Measurements from ENCODE around the gene PLPP2. TPM values are rescaled to one million over a fixed set of nuclear protein-coding genes. Genes with fewer than 3 reads are reported as not detected.
A peak's percentile ranks its signal among the peaks of the same experiment; 100 is the strongest.
"Not testable (repeated sequence)": the region's sequence is repeated elsewhere in the genome, so short reads cannot be mapped to it uniquely, and the experiment has no call there.

The PLPP2 gene
- total RNA-seq, 6 donors from 2014 or later, result 7.1 to 50.1 (median 16.7) TPM

GRCh38 chr19:246551-246950 is 44.7 kb downstream of the PLPP2 start:
- 79 to 86% methylated on average over 38 to 48 of the region's 48 CpGs for WGBS, 2 donors
- DNase-seq, result peak in 1 of 2 donors; percentile 85
- no peak for ATAC-seq (ENCODE audit: low FRiP score in 2 of 2)

GRCh38 chr19:245900-246299 is 45.3 kb downstream of the PLPP2 start:
- peak overlapping the region in 2 of 4 donors; percentile 29 to 36 for H3K4me3 ChIP-seq

More at GRCh38 chr19:246551-246950, 44.7 kb downstream of the PLPP2 start:
- TF ChIP-seq EP300 (IDR thresholded peaks at IDR 0.05) (no peak), POLR2A (IDR thresholded peaks at IDR 0.05) (no peak), CTCF (IDR thresholded peaks at IDR 0.05) (no peak), POLR2AphosphoS5 (IDR thresholded peaks at IDR 0.05) (no peak)
- H3K9me3 ChIP-seq, result no peaks in the 10 kb centered on the region
- H3K27me3 ChIP-seq, result no peaks in the 10 kb centered on the region
- no peak overlapping the region for H3K4me3 ChIP-seq
- no peaks in the 10 kb centered on the region for H3K4me1 ChIP-seq
- H3K27ac ChIP-seq, result no peak overlapping the region
- no peaks in the 10 kb centered on the region for H3K36me3 ChIP-seq

GRCh38 chr19:245457-245856 is 45.7 kb downstream of the PLPP2 start:
- WGBS, 2 donors, result 91 to 96% methylated on average over 2 of the region's 2 CpGs
- Histone ChIP-seq H3K27me3 (no peaks in the 10 kb centered on the region), H3K4me1 (no peaks in the 10 kb centered on the region), H3K36me3 (no peaks in the 10 kb centered on the region), H3K4me3 (no peak overlapping the region), H3K27ac (no peak overlapping the region), H3K9me3 (no peaks in the 10 kb centered on the region)
- TF ChIP-seq POLR2A (IDR thresholded peaks at IDR 0.05), result no peak
- no peak for TF ChIP-seq POLR2AphosphoS5 (IDR thresholded peaks at IDR 0.05)
- TF ChIP-seq CTCF (IDR thresholded peaks at IDR 0.05), result no peak
- DNase-seq (no peak), ATAC-seq (ENCODE audit: low FRiP score in 2 of 2) (no peak)

More at GRCh38 chr19:245900-246299, 45.3 kb downstream of the PLPP2 start:
- H3K9me3 ChIP-seq; H3K36me3 ChIP-seq; DNase-seq; ATAC-seq (ENCODE audit: low FRiP score in 2 of 2); H3K27ac ChIP-seq; H3K27me3 ChIP-seq; H3K4me1 ChIP-seq: not testable (repeated sequence)
- WGBS, 2 donors, result 68 to 72% methylated on average over 12 of the region's 13 CpGs

Other genes with a start within 250 kb of the PLPP2 start
- gene OR4F17, start 184.3 kb downstream of the PLPP2 start, total RNA-seq, result not detected
- 10 to 100 TPM; 16.4 to 64.8 (median 31.7) TPM for gene MIER2, start 53.4 kb upstream of the PLPP2 start, total RNA-seq
- gene C2CD4C, start 117.7 kb upstream of the PLPP2 start, total RNA-seq, result 1 to 10 TPM in 4 of 6 donors, under 1 TPM in 2; 0.76 to 2.1 (median 1.6) TPM
- 100 to 1,000 TPM in 1 of 6 donors, 10 to 100 TPM in 5; 10.5 to 104 (median 22.5) TPM for gene SHC2, start 169.6 kb upstream of the PLPP2 start, total RNA-seq
- gene MADCAM1, start 205.1 kb upstream of the PLPP2 start, total RNA-seq, result 1 to 10 TPM in 2 of 6 donors, under 1 TPM in 2, not detected in 2; 0.63 to 3.1 (median 1.1) TPM
- gene TPGS1, start 216.1 kb upstream of the PLPP2 start, total RNA-seq, result 10 to 100 TPM; 30.9 to 67.1 (median 40.1) TPM
- gene CDC34, start 240.4 kb upstream of the PLPP2 start, total RNA-seq, result 100 to 1,000 TPM in 1 of 6 donors, 10 to 100 TPM in 5; 42.7 to 140 (median 52.4) TPM

Measured in upper lobe of left lung (tissue), 6 donors.